Umbilical cord (tissue), 2 donors: ENCODE data around the gene SMC1B. TPM values are rescaled to one million over a fixed set of nuclear protein-coding genes. Genes with fewer than 3 reads are reported as not detected.
"Not testable (repeated sequence)": the region's sequence is repeated elsewhere in the genome, so short reads cannot be mapped to it uniquely, and the experiment has no call there.

Experiments
- DNase-seq: peaks from one replicate; pipeline ENCODE4 v3.0.0-alpha.2; 2015; ENCODE audit warnings: low spot score
- total RNA-seq: library from RNA; depleted of rRNA; stranded (reverse); fragments of >200 nt; gene quantifications from one replicate; pipeline ENCODE4 v1.2.3, GENCODE V29; 2014; ENCODE audit warnings: low replicate concordance; ENCODE audit not compliant: insufficient read depth

SMC1B gene
- total RNA-seq, 1 donor from 2014 or later, result 0.72 TPM

DNA sequence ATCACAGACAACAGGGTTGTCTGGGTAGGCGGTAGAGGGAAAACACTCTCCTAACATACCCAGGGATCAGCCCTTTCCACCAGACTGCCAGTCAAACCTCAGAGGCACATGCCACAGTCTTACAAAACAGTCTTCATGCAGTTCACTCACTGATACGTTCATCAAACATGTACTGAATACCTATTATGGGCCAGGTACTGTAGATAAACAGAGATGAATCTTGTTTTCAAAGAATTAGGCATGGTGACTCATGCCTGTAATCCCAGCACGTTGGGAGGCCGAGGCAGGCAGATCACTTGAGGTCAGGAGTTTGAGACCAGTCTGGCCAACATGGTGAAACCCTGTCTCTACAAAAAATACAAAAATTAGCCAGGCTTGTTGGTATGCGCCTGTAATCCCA, 60.6 kb downstream of the SMC1B start:
- not testable (repeated sequence) for DNase-seq

DNA sequence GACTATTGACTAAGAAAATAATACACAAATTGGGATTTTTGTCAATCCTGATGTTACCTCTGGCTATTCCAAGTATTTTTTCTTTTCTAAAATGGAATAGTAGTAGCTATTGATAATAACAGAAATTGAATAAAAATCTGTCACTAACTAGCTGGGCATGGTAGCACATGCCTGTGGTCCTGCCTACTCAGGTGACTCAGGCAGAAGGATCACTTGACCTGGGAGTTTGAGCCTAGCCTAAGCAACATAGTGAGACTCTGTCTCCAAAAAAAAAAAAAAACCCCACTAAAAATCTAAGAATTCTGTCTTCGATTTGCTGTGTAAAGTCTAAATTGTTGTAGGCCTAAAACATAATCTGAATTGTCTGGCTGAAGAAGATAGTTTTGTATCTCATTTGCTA, 61.4 kb downstream of the SMC1B start:
- no peak for DNase-seq

DNA sequence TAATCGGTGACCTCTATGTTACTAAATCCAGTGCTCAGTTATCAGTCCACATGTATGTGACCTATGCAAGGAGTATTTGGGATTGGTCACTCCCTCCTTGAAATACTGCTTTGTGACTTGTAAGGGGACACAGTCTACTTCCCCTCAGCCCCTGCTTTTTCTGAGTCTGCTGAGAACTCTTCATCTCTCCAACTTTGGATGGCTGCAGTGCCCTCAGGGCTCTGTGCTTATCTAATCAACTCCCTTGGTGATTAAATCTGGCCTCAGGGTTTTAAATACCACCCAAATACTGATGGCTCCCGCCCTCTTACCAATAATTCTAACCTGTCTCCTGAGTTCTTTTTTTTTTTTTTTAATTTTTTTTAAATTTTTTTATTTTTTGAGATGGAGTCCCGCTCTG, 63.5 kb downstream of the SMC1B start:
- DNase-seq, result no peak

DNA sequence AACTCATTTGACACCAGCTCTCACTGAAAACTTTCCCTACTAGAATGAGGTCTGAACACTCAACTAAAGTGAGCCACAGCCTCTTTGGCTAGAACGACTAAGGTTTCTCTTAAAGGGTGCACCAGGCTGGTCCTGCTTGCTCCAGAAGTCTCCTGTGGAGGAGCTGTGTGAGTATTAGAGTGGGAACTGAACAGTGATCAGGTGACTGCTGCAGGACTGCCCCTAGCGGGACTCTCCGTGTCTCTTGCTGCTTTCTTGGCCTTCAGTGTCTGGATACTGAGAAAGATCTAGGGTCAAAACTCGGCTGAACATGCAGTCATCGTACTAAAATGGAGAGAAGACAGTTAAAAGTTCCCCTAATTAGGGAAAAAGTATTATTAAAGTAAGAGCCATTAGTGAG, 69.1 kb downstream of the SMC1B start:
- DNase-seq, result no peak

DNA sequence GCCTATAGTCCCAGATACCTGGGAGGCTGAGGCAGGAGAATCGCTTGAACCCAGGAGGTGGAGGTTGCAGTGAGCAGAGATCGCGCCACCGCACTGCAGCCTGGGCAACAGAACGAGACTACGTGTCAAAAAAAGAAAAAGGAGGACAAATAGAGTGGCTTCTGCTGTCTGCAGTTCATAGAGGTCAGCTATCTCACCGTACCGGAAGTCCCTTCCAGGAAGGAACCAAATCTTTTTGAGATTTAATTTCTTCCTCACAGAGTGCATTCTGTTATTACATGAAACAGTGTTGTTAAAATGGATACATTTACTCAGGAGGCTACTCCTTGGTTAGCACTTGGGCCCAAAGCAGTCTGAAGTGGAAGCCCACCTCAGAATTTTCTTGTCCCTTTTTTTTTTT, 70.3 kb downstream of the SMC1B start:
- no peak for DNase-seq

DNA sequence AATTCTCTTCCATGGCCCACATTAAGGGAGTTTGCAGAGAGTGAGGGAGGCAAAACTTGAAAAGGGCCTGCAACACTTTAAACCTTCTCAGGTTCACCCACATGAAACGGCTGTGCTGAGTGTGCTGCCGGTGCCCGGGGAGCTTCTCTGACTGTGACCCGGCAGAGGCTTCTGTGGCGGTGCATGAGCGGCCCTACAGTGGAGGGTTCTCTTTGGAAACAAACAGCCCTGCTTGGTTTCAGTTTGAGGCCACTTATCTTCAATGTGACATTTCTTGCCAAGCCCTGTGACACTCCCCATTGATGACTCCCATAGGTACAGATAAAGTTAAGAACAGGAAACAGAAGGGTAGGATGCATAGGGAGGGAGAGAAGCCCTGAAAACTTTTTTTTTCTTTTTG, 71.9 kb downstream of the SMC1B start:
- no peak for DNase-seq

DNA sequence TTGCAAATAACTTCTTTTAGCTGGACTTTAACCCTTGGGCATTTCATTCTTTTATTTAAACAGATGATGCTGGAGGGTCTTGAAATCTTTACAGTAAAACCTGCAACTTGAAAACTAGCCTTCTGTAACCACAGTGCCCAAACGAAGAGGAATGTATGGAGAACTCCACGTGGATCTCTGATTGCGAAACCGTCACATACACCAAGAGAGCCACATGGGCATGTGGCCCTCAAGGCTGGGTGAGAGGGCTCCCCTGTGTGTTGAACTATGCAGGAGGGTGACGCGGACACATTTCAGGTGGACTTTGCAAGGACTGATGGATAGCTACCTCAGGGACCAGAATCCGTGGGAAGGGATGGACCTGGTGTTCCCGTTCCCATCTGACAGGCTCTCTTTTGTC, 73.1 kb downstream of the SMC1B start:
- DNase-seq, result no peak

DNA sequence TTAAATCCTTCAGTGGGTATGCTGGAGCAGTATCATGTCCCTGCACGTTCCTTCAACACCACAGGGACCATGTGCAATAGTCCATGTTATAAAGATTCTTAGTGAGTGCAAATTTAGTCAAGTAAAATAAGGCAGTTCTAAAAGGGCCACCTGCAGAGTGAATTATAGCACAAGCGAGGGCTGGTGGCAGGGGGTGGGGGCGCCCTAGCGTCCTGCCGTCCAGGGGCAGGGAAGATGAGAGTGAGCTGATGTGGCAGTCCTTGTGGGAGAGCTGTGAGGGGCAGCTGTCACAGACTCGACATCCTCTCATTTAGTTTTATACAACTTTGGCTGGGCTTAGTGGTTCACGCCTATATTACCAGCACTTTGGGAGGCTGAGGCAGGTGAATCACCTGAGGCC, 74.6 kb downstream of the SMC1B start:
- no peak for DNase-seq

DNA sequence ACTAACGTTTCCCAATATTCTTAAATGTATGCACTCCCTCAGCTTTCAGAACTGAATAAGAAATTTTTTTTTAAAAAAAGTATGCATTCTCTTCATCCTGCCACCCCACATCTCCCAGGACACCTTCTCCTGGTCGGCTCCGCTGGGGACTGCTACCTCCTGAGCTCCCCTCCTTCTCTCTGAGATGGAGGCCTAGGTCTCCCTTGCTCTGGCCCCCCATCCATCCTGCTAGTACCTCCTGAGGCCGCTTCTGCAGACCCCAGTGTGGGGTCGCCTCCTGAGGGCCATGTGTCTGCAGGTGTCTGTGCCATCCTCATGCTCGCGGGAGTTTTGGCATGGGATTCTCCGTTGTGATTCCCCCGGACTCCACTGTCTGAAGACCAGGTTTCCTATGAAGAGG, 75.9 kb downstream of the SMC1B start:
- no peak for DNase-seq

DNA sequence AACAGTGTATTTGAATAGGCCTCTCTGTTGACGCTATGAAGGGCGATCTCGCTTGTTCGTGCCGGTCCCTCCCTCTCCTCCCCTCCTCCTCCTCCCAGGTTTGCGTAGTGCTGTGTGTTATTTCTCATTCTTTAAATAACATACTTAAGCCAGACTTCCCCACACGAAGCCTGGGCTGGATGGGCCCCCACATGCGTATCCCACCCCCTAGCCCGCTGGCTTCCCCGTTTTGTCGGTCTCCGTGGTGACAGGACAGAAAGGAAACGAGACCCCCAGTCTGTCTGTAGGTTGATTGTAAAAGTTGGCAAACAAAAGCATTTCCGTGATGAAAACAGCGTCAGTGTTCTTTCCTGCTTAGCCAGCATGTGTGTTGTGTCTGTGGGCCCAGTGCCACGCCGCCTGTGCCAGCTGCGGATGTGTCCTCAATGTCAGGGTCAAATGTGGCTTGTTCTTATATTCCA, 76.4 kb downstream of the SMC1B start:
- DNase-seq, result peak; percentile 72

DNA sequence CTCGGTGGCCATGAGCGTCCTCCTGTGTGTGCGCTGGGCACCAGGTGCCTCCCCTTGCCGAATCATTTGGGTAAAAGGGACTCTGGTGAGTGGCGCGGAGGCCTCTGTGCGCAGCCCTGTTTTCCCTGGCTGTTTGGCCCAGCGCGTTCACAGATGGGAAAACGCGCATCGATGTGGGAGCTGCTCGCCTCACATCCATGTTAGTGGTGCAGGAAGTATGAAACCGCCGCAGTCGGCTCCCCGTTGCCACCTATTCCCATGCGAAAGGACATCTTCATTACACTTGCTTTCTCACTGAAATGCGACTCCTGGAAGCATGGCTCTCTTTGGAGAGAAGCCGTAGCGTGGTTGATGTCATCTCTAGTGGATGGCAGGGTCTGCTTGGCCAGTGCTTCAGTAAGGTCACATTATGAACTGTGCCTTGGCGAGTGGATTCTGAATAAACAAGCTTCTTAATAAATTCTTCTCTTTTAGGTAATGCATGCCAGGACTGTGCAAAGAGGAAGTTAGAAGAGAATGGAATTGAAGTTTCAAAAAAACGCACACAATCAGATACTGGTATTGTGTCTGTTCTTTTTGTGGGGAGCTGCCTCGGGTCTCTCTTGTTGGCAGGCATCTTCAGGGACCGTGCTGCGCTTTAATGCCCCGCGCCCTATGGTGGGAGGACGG, 77.4 kb downstream of the SMC1B start:
- DNase-seq, result no peak

DNA sequence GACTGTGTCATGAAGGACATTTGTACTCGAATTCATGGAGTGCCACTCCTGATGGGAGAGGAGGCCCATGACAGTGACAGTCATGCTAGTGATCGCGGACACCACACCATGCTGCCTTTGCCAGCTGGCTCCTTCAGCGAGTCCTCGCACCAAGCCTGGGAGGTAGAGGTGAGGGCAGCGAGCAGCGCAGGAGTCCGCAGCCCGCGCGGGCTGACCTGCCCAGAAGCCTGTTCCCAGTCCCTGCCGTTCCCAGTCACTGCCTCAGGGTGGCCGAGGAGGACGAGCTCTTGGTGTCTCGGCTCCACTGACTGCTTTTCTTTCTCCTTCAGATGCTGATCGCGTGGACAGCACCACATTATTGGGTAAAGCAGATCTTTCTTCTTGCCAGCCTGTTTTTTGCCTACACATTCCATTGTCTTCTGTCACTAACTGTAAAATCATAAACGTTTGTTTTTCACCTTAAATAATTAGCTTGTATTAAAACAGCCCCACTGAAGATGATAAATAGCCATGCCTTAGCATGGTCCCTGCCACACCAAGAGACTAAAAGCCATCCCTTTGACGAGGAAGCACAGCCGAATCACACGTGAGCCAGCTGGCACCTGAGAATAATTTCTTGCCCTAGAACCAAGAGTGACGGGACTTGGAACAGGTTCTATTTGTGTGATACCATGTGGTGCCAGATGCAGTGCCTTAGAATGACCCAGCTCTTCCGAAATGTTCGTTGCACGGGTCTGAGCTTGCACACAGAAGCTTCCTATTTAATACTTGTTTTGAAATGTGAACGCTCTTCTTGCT, 78.2 kb downstream of the SMC1B start:
- DNase-seq, result no peak

DNA sequence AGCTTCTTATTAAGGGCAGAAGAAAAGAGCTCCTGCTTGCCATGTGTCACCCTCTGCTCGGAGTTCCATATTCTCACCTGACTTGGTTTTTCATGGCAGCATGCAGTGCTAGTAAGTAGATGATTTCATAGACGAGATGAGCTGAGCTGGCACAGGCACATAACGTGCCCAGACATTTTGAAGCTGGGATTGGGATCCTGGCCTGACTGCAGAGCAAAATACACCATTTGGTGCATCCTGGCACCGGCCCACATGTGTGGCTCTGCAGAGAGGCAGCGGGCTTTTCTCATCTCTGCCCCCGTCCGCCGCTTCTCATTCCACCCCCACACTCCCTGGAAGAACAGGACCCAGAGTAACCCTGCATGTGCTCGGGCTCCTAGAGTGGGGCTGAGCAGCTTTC, 78.9 kb downstream of the SMC1B start:
- no peak for DNase-seq

DNA sequence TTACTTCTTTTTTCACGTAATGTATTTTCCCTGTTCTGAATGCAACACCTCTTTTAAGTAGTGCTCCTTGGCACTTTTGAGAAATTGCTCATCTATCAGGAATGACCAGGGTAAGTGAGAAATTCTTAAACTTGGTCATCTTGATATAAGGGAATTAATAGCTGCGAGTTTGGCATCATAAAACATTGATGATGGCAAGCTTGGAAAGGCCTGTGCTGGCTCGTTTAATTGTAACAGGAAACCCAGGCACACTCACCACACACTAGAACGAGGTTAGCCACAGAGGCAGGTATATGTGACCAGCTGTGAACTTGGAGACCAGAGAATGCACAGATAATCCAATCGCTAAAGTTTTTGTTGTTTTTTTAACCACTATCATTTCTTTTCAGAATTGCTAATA, 79.3 kb downstream of the SMC1B start:
- DNase-seq, result no peak

DNA sequence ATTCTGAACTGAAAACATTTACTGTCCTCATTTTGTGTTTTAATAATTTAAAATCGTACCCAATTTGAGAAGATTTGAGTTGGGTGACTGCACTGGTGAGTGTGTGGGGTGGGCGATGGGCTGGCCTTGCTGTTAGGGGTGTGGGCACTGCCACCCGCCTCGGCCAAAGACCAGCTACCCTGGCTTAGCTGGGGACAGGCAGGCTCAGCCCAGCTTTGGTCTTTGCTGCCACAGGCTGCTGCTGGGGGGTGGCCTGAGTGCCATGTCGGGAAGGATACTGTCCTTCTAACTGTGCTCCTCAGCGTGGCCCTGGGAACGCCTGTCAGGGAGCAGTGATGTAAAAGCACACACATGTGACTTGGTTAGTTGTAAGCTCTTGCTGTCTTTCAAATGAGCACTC, 81.4 kb downstream of the SMC1B start:
- DNase-seq, result no peak

DNA sequence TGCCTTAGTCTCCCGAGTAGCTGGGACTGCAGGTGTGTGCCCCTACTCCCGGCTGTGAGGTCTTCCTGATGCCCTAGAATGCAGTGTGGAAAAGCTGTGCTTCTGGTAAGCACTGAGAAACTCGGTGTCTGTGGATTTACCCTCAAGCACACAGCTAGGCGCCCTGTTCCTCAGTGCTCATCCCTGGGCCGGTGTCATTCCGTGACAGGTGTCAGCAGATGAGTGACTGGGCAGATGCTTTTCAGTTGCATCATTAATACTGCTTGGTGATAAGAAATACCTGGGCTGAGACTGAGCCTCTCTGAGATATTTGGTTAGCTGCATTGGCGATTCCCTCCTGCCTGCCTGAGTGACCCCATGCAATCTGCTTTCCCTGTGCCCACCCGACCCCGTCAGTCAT, 81.9 kb downstream of the SMC1B start:
- DNase-seq, result no peak

DNA sequence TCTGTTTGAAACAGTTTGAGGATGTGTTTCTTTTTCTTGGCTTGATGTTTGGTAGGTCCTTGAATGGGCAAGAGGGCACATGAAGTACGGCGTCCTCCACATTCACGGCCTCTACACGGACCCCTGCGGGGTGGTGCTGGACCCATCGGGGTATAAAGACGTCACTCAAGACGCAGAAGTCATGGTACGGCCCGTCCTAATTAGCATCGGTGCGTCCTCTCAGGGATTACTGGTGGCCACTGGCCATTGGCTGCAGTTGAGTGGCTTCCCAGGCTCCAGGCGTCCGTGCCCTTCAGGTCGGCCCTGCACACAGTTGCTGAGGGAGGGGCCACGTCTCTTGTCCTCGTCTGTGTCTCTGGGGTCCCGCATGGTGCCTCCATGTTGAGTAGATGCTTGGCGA, 82.9 kb downstream of the SMC1B start:
- DNase-seq, result no peak

DNA sequence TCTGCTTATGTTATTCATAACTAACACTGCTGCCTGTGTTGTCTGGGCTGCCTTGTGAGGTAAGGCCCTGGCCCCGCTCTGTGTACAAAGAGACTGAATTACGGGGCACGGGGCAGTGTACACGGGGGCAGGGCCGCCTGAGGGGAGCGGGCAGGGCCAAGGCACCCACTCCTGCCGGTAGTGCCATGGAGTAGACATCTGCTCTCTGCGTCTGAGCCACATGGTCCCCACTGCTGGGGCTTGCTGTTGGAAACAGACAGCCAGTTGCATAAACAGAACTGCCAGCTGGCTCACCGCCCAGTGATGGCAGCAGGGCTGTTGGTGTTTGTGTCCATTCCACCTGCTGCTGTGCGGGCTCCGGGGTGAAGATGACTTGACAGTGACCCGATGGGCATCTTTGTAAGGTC, 83.9 kb downstream of the SMC1B start:
- DNase-seq, result no peak

DNA sequence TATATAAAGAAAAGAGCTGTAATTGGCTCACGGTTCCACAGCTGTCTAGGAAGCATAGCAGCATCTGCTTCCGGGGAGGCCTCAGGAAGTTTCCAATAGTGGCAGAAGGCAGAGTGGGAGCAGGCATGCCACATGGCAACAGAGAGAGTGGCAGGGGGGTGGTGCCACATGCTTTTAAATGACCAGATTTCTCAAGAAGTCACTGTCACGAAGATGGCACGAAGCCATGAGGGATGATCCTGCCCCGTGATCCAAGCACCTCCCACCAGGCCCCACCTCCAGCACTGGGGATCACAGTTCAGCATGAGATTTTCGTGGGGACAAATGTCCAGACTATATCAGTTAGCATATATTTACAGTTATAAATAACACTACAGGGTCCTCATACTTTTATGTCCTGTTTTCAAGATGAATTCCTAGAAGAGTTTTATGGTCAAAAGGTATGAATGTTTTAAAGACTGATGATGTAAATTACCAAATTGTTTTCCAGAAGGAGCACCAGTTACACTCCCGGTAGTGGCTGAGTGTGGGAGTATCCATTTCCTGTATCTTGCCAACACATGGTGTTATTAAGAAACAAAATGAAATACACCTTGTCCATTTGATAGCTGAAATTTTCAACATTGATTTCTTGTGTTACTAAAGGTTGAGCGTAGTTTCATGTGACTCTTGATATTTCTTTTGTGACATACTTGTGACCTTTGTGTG, 84.4 kb downstream of the SMC1B start:
- no peak for DNase-seq

DNA sequence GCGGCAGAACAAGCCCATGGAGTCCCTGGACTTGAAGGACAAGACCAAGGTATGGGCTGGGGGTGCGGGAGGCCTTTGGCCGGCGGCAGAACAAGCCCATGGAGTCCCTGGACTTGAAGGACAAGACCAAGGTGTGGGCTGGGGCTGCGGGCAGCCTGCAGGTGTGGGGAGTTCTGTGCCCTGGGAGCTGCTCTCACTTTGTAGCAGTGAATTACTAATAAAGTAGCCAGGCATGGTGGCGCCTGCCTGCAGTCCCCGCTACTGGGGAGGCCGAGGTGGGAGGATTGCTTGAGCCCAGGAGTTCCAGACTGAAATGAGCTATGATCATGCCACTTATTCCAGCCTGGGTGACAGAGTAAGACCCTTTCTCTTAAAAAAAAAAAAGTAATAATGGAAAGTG, 85.1 kb downstream of the SMC1B start:
- DNase-seq, result not testable (repeated sequence)

DNA sequence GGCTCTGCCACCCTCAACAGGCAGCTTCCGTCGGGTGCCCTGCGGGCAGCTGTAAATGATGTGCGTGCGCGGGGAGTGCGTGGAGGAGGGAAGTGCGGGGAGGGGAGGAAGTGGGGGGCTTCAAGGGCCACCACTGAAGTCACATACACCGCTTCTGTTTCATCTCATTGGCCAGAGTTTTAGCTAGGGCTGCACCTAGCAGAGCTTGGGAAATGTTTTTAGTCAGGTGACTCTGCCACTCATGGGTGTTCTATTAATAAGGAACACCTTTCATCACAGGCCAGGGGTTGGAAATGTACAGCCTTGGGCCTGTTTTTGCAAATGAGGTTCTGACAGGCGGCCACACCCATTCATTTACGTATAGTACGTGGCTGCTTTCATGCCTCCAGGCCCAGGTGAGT, 89.1 kb downstream of the SMC1B start:
- no peak for DNase-seq

DNA sequence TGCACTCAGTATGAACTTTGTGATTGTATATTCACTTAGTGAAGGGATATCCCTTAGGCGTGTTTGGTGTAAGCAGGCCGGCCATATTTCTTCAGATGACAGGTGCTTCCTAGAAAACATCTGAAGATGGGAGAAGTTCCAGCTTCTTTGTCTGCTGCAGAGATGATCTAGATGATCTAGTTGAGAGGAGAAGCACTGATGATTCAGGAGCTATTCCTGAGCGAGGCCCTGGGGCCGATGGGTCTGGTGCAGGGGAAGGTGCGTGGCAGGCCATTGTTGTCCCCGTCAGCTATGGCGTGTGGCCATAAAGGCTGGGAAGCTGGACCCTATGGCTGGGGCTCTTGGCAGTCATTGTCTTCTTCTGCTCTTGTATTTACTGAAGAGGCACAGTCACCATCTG, 89.7 kb downstream of the SMC1B start:
- no peak for DNase-seq
